ENCODE measurements around the gene MLC1.

Gene MLC1

GRCh38 chr22:50014655-50015401, 70.4 kb downstream of the MLC1 start:
- DNase-seq, result no peak

DNA sequence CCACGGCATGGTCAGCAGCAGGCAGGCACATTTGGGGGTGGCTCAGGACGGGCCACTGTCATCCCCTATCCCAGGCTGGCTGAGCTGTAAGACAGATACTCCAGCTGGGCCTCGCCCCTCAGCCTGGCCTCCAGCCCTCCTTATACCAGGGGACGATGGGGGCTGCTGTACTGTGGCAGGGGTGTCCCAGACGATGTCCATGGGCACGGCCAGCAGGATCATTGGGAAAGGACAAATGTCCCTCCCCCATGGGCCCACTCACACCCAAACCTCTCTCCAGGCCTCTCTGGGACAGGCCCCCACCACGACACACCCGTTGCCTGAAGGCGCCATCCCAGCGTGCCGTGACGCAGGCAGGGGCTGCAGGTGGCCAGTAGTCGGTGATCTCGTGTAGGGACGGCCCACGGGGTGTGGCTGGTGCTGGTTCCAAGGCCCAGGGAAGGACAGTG, 71.1 kb downstream of the MLC1 start:
- DNase-seq, result no peak

DNA sequence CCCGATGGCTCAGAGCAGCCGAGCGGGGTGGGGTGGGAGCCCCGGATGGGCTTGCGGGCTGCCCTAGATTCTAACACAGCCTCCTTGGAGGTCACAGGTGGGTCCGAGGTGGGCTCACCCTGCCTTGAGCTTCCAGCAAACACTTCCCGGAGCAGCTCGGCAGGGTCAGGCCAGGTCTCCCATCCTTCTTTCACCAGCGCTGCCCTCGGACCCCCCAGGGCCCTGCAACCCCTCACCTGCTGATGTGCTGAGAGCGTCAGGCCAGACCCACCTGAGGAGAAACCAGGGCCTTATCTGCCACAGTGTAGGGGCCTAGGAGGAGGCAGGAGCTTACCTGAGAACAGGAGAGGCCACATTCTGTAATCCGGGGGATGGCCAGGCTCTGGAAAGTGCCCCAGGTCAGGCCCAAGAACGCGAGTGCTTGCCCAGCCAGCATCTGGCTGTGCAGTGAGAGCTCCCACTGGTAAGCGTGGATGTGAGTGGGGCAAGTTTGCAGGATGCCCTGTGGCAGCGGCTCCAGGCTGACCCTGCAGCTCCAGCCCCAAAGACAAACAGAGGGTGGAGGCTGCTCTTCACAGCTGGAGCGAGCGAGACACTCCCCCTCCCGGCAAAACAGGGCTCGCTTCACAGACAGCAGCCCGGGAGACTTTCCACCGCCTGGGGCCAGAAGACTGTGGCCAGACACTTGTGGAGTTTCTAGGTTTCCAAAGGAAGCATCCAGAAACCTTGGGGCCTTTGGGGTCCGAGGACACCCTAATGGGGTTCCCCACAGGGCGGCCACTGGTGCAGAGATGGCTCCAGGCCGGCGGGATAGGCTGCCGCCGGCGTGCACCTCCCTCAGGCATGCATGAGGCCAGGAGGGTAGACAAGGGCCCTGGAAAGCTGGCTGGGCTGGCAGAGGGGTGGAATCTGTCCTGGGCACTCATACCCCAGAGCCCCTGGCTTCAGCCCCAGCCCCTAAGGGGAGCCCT, 72.7 kb downstream of the MLC1 start, which contains the start of gene IL17REL:
Gene IL17REL, minus strand, starts transcription at position 555 of the 971 bp plus-strand sequence. Its CDS starts 119 bp downstream, at position 436.
- no peak for DNase-seq

DNA sequence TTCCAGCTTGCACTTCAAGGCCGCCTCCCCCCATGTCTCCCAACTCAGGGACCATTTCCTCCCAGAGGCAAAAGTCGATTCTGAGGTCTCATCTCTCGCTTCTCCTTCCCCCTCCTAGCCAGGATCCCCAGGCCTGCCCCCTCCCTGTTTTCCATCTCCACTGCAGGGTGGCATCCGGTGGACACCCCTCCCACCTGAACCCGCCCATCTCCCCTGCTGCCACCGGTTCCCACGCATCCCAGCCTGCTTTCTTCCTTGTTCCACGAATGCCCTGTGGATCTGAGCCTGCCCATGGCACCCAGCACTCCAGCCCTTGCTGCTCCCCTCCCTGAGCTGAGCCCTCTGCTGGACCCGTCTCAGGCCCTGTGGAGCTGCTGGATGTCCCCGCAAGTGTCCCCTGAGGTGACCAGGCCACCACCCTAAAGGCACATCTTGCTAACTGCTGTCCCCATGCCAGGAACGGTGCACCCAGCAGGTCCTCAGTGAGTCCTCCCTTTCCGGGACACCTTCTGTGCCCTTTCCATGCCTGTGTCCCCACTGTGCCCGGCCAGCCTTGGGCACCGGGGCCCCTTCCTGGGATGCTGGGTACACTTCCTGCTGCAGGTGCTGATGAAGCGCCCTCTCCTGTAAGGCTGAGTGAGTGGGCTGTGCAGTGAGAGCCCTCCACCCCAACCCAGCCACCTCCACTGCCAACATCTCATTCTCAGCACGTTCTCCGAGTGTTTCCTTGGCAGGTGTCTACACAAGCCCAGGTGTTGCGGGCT, 73.6 kb downstream of the MLC1 start:
- no peak for DNase-seq

DNA sequence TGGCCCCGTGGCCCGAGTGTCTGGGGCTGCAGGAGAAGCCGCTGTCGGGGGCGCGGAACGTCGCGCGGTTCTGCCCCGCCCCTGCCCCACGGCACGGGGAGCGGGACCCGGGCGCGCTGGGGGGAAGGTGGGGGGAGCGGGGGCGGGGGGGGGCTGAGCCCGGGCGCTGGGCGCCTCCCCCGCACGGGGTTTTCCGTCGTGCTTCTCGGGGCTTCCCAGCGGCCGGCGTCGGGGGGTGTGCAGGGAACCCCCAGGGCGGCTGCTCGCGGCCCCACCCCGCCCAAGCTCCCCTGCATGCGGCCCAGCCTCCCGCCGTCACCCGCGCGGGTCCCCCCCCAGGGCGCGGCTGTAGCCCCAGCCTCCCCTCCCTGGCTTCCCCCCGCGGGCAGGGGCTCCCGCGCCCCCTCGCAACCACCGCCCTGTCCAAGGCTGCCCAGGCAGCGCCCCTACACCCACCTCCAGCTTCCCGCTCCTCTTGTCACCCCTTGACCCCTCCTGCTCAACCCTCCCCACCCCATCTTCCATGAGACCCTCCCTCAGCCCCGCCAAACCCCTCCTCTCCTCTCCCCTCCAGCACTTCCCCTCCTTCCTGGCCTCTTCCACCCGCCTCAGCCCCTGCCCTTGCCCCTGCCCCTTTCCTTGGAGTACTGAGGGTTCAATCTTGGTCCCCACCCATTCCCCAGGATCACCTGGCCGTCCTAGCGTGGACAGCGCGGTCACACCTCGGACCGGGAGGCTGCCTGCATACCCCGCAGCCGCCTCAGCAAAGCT, 74.4 kb downstream of the MLC1 start:
- peak; percentile 61 to 73 for DNase-seq

DNA sequence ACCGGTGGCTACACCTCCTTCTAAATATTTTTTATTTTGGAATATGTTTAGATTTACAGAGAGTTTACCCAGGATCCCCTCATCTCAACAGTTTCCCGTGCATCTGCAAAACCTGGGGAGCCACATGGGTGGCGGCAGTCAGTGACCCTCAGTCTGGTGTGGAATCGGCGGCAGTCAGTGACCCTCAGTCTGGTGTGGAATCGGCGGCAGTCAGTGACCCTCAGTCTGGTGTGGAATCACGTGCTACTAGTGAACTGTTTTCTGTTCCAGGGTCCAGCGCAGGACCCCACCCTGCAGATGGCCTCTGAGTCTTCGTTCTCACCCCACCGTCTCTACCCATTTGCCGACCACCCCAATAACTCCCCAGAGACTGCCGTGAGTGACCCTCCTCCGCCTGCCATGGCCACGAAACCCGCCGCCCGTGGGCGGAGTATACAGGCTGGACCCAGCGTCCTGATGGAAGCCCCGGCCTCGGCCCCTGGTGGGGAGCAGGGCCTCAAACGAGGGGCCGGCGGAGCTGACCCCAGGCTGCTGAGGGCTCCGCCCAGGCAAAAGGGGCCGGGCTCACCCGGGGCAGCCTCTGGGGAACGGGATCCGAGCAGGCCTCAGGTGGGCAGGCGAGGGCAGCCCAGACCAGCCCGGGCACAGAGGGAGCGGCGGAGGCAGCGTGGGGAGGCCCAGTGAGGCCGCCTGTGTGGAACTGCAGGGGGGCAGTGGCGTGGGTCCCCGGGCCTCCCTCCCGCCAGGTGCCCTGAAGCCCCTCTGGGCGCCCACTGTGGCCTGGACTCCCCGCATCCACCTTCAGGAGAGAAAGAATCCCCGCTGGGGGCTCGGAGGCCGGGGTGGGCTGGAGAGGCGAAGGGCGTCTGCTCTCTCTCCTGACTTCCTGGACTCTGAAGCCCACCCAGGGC, 75.2 kb downstream of the MLC1 start:
- no peak for DNase-seq

All from activated CD4-positive, alpha-beta T cell treated with anti-CD3 and anti-CD28 coated beads, Interleukin-2, amount 50 U/mL, for 4 hours (primary cell).